OCI-LY1 (cell line): Measurements from ENCODE around the gene TSC22D1.

Experiments
- H2AFZ ChIP-seq: fragments of 200-600 bp; sonication (generic), shearing (Covaris generic); 2 replicates; pipeline ENCODE4 v1.6.0; 2014; ENCODE audit warnings: antibody characterized with exemption, mild to moderate bottlenecking, low read length
- H3F3A ChIP-seq: fragments of 200-600 bp; sonication (generic), shearing (Covaris generic); 2 replicates; pipeline ENCODE4 v1.6.0; 2014; ENCODE audit warnings: mild to moderate bottlenecking, antibody characterized with exemption, low read length, moderate library complexity; ENCODE audit not compliant: insufficient read depth
- H3K27ac ChIP-seq: fragments of 200-600 bp; sonication (generic); 2 replicates; pipeline ENCODE4 v1.5.1; 2014; ENCODE audit warnings: low read length, mixed run types, mild to moderate bottlenecking, low read depth; ENCODE audit not compliant: poor library complexity, severe bottlenecking
- H3K27me3 ChIP-seq: fragments of 200-600 bp; sonication (generic); 2 replicates; pipeline ENCODE4 v1.6.0; 2014; ENCODE audit warnings: antibody characterized with exemption, mild to moderate bottlenecking, low read length, moderate library complexity; ENCODE audit not compliant: insufficient read depth
- H3K36me3 ChIP-seq: fragments of 200-600 bp; sonication (generic); 2 replicates; pipeline ENCODE4 v1.6.1; 2014; ENCODE audit warnings: mild to moderate bottlenecking, antibody characterized with exemption, low read length, moderate library complexity, mixed read lengths; ENCODE audit not compliant: insufficient read depth
- H3K4me1 ChIP-seq: fragments of 200-600 bp; sonication (generic); 2 replicates; pipeline ENCODE4 v1.5.1; 2014; ENCODE audit warnings: mild to moderate bottlenecking, low read length, moderate library complexity; ENCODE audit not compliant: insufficient read depth, severe bottlenecking
- H3K4me2 ChIP-seq: fragments of 200-600 bp; sonication (generic), shearing (Covaris generic); 2 replicates; pipeline ENCODE4 v1.6.1; 2014; ENCODE audit warnings: low read length
- H3K4me3 ChIP-seq: fragments of 200-600 bp; sonication (generic); 2 replicates; pipeline ENCODE4 v1.5.1; 2014; ENCODE audit warnings: low read length, low read depth, mild to moderate bottlenecking, mixed read lengths; ENCODE audit not compliant: poor library complexity, severe bottlenecking
- H3K79me2 ChIP-seq: fragments of 200-600 bp; shearing (Covaris generic); 2 replicates; pipeline ENCODE4 v1.6.1; 2016; ENCODE audit warnings: mixed run types, low read length, mixed read lengths; ENCODE audit not compliant: insufficient read depth
- H3K9ac ChIP-seq: fragments of 200-600 bp; sonication (generic), shearing (Covaris generic); 2 replicates; pipeline ENCODE4 v1.6.1; 2014; ENCODE audit warnings: mild to moderate bottlenecking, low read length, mixed read lengths
- H3K9me2 ChIP-seq: fragments of 200-600 bp; sonication (generic), shearing (Covaris generic); 2 replicates; pipeline ENCODE4 v1.6.1; 2014; ENCODE audit warnings: low read depth, mild to moderate bottlenecking, low read length, mixed read lengths
- H3K9me3 ChIP-seq: fragments of 200-600 bp; shearing (Covaris generic); 2 replicates; pipeline ENCODE4 v1.6.1; 2014; ENCODE audit warnings: low read length, mixed read lengths
- H4K20me1 ChIP-seq: fragments of 200-600 bp; sonication (generic), shearing (Covaris generic); 2 replicates; pipeline ENCODE4 v1.6.0; 2016; ENCODE audit warnings: mild to moderate bottlenecking, low read length; ENCODE audit not compliant: insufficient read depth
- EZH2 ChIP-seq: fragments of 200-600 bp; sonication (generic), shearing (Covaris generic); IDR thresholded peaks from 2 replicates; pipeline ENCODE4 v1.8.0; 2017; ENCODE audit warnings: borderline replicate concordance, mixed run types, mild to moderate bottlenecking, antibody characterized with exemption, low read length, moderate library complexity, mixed read lengths
- TF ChIP-seq, protein P1 (sequence below): fragments of 200-600 bp; sonication (generic), shearing (Covaris generic); IDR thresholded peaks from 2 replicates; pipeline ENCODE4 v1.5.1; 2017; ENCODE audit warnings: mild to moderate bottlenecking, antibody characterized with exemption, low read length, moderate library complexity, mixed read lengths

The TSC22D1 gene

DNA sequence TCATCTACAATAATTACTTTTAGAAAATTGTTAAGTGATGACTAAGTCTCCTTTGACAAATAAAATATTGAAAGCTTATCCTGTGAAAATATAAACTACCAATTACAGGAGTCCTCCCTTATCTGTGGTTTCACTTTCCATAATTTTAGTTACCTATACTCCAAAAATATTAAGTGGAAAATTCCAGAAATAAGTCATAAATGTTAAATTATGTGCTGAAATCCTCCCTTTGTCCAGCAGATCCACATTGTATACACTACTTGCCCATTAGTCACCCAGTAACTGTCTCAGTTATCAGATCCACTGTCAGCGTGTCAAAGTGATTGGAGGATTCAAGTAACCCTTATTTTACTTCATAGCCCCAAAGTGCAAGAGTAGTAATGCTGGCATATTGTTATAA, 104.4 kb downstream of the TSC22D1 start:
- Histone ChIP-seq H3K27me3 (no peaks in the 10 kb centered on the region), H2AFZ (no peak overlapping the region), H3K4me1 (no peaks in the 10 kb centered on the region), H3K4me3 (no peak overlapping the region), H4K20me1 (no peaks in the 10 kb centered on the region), H3F3A (no peaks in the 10 kb centered on the region), H3K79me2 (no peaks in the 10 kb centered on the region), H3K9me3 (no peaks in the 10 kb centered on the region), H3K36me3 (no peaks in the 10 kb centered on the region; the same call in 1 of the 2 replicates), H3K27ac (no peak overlapping the region), H3K9me2 (no peaks in the 10 kb centered on the region), H3K9ac (no peak overlapping the region), H3K4me2 (no peak overlapping the region)
- no peak for TF ChIP-seq EZH2
- TF ChIP-seq, protein P1, sequence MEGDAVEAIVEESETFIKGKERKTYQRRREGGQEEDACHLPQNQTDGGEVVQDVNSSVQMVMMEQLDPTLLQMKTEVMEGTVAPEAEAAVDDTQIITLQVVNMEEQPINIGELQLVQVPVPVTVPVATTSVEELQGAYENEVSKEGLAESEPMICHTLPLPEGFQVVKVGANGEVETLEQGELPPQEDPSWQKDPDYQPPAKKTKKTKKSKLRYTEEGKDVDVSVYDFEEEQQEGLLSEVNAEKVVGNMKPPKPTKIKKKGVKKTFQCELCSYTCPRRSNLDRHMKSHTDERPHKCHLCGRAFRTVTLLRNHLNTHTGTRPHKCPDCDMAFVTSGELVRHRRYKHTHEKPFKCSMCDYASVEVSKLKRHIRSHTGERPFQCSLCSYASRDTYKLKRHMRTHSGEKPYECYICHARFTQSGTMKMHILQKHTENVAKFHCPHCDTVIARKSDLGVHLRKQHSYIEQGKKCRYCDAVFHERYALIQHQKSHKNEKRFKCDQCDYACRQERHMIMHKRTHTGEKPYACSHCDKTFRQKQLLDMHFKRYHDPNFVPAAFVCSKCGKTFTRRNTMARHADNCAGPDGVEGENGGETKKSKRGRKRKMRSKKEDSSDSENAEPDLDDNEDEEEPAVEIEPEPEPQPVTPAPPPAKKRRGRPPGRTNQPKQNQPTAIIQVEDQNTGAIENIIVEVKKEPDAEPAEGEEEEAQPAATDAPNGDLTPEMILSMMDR: no peak

DNA sequence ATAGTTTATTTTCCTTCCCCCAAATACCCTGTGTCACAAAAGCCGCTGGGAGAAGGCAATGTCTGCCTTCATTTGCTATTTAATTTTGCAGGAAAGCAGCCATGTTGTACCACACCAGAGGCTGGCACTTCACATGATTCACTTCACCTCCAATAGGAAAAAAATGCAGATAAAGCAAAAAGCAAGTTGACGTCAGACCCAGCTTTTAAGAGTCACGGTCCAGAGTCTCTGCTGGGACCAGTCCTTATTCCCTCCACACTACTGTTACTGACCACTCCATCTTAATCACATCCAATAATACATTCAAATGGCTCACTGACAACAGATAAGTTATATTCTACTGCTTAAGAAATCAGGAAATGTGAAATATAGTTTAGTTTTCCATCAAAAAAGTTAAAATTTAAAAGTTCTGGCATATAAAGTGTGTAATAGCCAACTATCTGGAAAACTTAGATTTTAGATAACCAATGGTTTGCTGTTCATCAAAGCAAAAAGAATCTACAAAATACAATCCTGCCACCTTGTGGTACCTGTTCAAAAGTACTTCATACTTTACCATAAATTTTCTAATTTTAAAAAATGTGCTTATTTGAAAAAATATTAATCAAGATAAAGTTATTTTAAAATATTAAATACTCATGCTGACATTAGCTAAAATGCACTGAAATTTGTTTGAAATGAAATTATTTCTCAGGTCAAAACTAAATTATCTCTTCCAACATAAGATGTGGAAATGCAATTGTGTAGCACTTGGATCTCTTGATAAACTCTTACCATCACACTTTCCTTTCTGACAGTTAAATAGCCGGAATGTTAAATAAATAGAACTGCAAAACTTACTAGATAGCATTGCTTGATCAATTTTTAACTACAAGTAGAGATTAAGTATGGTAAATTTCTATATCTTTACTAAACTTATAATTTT, 105.2 kb downstream of the TSC22D1 start:
- H3K4me2 ChIP-seq: no peak overlapping the region
- H3K27ac ChIP-seq: no peak overlapping the region
- no peak for TF ChIP-seq EZH2
- TF ChIP-seq, protein P1: peak; percentile 50
- H3K4me1 ChIP-seq: no peaks in the 10 kb centered on the region
- H3K9ac ChIP-seq: no peak overlapping the region
- H3K9me2 ChIP-seq: no peaks in the 10 kb centered on the region
- H3K27me3 ChIP-seq: no peaks in the 10 kb centered on the region
- H3F3A ChIP-seq: no peaks in the 10 kb centered on the region
- no peaks in the 10 kb centered on the region for H3K79me2 ChIP-seq
- H3K9me3 ChIP-seq: no peaks in the 10 kb centered on the region
- no peaks in the 10 kb centered on the region; the same call in 1 of the 2 replicates for H3K36me3 ChIP-seq
- H3K4me3 ChIP-seq: no peak overlapping the region
- no peak overlapping the region for H2AFZ ChIP-seq
- H4K20me1 ChIP-seq: no peaks in the 10 kb centered on the region

DNA sequence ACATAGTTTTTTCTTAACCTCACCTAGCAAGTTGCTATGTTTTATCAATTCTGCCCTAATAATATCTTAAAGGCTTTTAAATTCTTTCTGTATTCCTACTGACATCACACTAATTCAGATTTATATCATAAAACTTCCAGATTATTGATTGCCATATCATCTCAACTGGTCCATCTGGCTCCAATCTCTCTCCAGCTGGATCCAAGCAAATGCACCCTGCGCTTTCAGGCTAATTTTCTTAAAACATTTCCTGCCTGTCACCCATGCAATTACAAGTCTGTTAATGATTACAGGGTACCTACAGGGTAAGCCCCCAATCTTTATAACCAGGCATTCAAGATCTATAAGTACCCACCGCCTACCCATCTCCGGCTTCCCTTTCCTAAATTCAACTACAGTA, 107.3 kb downstream of the TSC22D1 start:
- no peak overlapping the region for H3K4me3 ChIP-seq
- no peaks in the 10 kb centered on the region; the same call in 1 of the 2 replicates for H3K36me3 ChIP-seq
- H3K9ac ChIP-seq: no peak overlapping the region
- no peak overlapping the region for H3K27ac ChIP-seq
- no peaks in the 10 kb centered on the region for H3K9me2 ChIP-seq
- no peaks in the 10 kb centered on the region for H3K27me3 ChIP-seq
- H2AFZ ChIP-seq: no peak overlapping the region
- H3K79me2 ChIP-seq: no peaks in the 10 kb centered on the region
- no peaks in the 10 kb centered on the region for H4K20me1 ChIP-seq
- no peaks in the 10 kb centered on the region for H3K9me3 ChIP-seq
- H3F3A ChIP-seq: no peaks in the 10 kb centered on the region
- no peak overlapping the region for H3K4me2 ChIP-seq
- no peak for TF ChIP-seq EZH2
- TF ChIP-seq, protein P1: no peak
- H3K4me1 ChIP-seq: no peaks in the 10 kb centered on the region
